ENCODE results near the gene DIP2C.
"Not testable (repeated sequence)": the region's sequence is repeated elsewhere in the genome, so short reads cannot be mapped to it uniquely, and the experiment has no call there.

Gene DIP2C

DNA sequence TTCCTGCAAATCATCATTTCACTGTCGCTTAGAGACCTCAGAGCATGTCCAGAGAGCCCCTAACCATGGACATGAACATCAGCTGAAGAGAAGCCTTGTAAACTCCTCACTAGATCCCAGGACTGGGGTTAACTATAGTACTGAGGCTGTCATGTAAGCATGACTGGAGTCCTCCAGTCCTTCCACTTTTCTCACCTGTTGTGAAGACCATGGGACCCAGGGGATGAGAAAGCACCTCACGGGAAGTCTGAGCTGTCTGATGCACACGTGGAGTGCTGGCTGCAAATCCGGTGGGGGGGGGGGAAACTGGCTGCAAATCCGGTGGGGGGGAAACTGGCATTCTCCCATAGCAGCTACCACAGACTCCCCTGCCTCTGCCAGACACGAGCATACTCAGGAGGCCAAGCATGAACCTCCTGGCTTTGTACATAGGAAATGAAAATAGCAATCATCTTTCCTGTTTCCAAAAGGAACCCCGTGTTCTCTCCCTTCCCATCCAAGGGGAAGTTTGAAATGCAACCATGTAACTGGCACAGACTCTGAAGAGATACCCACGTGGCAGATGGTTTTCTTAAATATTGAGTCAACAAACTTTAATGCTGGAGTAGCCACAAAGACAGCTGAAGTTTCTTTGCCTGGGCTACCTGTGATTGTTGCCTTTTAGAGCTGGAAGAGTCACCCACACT, 292.8 kb downstream of the DIP2C start:
- no peak for DNase-seq

GRCh38 chr10:396107-396506, 293.4 kb downstream of the DIP2C start:
- DNase-seq = no peak

GRCh38 chr10:395665-396064, 293.8 kb downstream of the DIP2C start:
- no peak for DNase-seq

GRCh38 chr10:394439-395101, 294.9 kb downstream of the DIP2C start:
- not testable (repeated sequence) for DNase-seq

DNA sequence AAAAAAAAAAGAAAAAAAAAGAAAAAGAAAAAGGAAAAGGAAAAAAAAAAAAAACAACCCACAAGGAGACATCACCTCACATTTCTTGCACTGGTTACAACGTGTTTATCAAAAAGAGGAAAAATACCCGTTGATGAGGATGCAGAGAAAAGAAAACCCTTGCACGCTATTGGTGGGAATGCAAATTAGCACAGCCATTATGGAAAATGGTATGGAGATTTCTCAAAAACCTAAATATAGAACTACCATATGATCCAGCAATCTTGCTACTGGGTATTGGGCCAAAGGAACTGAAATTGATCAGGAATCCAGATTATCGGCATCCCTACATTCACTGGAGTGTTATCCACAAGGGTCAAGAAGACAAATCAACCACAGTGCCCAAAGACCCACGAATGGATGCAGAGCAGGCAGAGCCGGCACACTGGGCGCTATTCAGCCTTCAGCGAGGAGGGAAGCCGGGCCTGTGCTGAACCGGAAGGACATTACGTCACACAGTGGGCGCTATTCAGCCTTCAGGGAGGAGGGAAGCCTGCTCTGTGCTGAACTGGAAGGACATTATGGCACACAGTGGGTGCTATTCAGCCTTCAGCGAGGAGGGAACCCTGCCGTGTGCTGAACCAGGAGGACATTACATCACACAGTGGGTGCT, 295.6 kb downstream of the DIP2C start:
- DNase-seq = no peak

DNA sequence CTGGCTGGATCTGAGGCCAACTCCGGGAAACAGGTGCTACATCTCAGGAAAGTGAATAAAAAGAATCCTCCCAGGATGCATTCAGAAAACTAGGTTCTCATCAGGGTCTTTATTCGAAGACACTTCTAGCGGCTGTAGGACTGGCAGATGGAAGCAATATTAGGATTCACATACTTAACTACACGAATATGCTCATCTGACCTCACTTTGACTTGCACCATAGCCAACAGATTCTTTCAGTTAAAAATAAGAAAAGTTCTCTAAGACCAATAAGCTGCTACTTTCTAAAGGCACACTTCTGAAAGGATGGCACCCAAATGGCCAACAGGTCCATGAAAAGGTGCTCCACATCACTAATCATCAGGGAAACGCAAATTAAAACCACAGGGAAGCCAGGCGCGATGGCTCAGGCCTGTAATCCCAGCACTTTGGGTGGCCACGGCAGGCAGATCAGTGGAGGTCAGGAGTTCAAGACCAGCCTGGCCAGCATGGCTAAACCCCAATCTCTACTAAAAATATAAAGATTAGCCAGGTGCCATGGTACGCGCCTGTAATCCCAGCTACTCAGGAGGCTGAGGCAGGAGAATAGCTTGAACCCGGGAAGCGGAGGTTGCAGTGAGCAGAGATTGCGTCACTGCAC, 296.2 kb downstream of the DIP2C start:
- no peak for DNase-seq

GRCh38 chr10:392705-393037, 296.8 kb downstream of the DIP2C start:
- DNase-seq = no peak

GRCh38 chr10:391847-392704, 297.4 kb downstream of the DIP2C start:
- DNase-seq = no peak

- no peak for DNase-seq
Observed at GRCh38 chr10:391305-391704, 298.2 kb downstream of the DIP2C start.

DNA sequence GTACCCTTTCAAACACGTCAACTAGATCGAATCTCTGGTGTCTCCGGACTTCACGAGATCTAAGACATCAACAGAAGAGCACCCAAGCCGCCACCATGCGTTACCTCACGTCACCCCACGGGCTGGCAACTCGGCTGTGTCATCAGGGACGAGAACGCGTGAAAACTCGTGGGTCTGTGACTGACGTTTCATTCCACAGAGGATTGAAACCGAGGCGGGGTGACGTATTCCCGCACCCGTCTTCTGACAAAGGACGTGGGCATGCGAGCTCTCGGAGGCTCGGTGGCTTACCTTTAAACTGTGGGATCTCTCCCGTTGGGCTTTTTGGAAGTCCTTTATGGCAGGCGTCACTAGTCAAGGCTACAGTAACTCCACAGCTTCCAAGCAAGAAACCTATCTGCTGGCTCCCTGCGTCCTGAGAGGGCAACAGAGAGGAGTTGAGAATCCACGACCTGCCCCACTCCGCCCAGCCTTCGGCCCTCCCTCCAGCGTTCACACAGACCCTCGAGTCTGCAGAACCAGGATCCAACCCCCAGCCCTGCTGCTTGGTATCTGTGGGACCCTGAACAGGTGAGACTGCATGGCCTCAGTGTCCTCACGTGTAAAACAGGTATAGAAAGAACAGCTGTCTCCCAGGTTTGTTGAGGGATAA, 298.9 kb downstream of the DIP2C start:
- DNase-seq = no peak

DNA sequence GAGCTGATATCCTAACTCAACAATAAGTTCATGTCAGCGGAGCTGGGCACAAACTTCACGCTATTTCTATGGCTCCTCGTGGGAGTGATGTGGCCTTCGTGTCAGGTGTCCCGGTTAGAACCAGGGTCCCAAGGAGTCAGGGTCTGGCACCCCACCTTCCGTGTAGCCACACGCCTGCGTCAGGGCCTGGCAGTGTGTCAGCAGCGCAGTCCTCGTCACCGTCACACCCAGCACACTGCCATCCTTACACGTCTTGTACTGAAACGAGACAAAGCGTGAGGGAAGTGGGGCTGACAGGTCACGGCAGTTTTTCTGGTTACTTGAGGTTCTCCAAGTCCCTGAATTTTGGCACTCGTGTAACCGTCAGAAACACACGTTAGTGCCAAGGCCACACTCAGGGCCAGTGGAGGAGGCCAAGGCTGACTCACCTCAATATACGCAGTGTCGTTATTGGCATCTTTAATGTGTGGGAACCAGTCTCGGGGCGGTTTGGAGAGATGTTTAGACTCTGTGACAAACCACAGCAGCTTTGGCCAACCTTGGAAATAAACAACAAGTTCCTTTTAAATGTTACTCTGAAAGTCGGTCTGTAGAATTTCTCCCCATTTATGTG, 299.5 kb downstream of the DIP2C start:
- no peak for DNase-seq

GRCh38 chr10:389261-389790, 300.1 kb downstream of the DIP2C start:
- no peak for DNase-seq

- no peak for DNase-seq
Observed at GRCh38 chr10:388661-389045, 300.8 kb downstream of the DIP2C start.

- no peak for DNase-seq
Observed at GRCh38 chr10:387909-388660, 301.4 kb downstream of the DIP2C start.

- DNase-seq = no peak
Observed at GRCh38 chr10:387593-387891, 301.9 kb downstream of the DIP2C start.

- no peak for DNase-seq
Observed at GRCh38 chr10:386771-387592, 302.5 kb downstream of the DIP2C start.

- no peak for DNase-seq
Observed at GRCh38 chr10:385571-386300, 303.7 kb downstream of the DIP2C start.

DNA sequence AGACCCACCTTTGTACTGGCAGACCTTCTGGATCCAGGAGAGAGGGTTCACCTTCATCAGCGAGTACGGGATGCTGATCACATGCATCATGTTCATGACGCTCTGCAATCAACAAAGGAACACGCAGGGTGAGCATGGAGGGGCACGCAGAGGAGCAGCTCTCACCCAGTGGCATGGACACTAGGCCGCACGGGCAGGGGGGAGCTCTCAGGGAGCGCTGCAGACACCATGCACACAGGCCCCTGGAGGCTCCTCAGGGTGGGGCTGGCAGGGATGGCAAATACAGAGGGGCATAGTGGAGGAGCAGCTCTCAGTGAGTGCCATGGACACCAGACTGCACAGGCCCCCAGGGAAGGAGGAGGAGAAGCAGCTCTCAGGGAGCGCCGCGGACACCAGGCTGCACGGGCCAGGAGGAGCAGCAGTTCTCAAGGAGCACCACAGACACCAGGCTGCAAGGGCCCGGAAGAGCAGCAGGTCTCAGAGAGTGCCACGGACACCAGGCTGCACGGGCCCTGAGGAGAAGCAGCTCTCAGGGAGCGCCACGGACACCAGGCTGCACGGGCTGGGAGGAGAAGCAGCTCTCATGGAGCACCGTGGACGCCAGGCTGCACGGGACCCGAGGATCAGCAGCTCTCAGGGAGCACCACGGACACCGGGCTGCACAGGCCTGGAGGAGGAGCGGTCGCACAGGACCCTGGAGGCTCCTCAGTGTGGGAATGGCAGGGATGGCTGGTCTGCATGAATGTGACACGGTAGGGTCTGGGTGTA, 304.7 kb downstream of the DIP2C start:
- no peak for DNase-seq

DNA sequence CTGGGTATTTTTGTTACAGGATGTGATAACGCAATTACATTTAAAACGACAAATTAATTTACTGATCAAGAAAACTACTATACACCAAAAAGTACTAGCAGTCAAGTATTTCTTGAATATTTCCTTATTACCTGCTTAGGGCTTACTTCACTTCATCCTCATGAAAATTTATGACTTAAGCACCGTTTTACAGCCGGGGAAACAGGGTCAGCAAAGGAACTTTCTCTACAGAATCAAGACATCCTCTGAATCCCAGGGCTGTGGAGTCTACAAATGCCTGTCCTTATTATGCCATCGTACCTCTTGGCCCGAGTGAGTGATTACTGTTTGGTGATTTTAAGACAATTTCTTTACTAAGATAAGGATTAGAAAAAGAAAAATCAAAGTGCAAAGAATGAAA, 305.9 kb downstream of the DIP2C start:
- no peak for DNase-seq
